ENCODE measurements around the gene MICAL3.

- TF ChIP-seq CTCF (IDR thresholded peaks at IDR 0.05) (no peak), POLR2A (IDR thresholded peaks at IDR 0.05) (no peak)
Observed at GRCh38 chr22:17963015-17963414, 61.3 kb downstream of the MICAL3 start.

Data from testis (tissue), 2 donors.